HG02623 (cell line): Measurements from ENCODE around the gene TEAD1.

ENCODE experiments used
- ATAC-seq: cut with Tn5 transposase; IDR thresholded peaks from one replicate; pipeline ENCODE4 v1.9.1; 2021; ENCODE audit warnings: moderate library complexity; ENCODE audit not compliant: unreplicated experiment

Gene TEAD1

DNA sequence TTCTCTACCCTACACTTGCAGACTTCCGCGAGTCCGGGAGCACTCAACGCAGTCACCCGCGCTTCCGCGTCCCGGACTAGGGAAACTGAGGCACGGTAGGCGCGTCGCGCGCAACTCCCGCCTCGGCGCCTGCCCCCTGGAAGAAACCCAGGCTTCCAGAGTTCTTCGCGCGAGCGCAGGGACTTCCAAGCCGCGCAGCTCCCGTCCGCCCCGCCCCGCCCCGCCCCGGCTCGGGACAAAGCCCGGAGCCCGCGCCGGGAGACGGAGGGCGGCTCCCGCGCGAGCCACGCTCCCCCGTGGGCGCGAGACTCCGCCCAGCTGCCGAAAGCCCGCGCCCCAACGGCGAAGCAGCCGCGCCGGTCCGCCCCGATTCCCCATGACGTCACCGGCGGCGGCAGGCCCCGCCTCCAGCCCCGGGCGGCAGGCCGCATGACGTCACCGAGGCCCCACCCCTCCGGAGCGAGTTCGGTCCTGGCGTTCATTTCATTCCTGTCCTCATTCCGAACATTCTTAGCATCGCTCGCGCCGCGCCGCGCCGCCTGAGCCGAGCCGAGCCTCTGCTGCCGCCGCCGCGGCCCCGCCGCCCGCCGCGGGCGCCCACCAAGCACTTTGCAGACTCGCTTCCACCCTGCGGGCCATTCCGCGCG, at the start of gene TEAD1:
Gene TEAD1 (plus strand): TSS at position 498 of the 647 bp plus-strand sequence.
- peak; percentile 70 for ATAC-seq

DNA sequence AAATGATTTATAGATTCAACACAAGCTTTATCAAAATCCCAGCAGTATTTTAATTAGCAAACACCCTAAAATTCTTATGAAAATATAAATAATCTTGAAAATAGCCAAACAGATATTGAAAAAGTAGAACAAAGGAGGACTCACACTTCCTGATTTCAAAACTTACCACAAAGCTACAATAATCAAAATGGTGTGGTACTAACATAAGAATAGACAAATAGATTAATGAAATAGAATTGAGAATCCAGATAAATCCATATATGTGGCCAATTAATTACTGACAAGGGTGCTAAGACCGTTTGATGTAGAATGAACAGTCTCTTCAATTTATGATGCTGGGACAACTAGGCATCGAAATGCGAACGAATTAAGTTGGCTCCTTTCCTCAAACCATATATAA, 49.6 kb upstream of the TEAD1 start:
- ATAC-seq = no peak

DNA sequence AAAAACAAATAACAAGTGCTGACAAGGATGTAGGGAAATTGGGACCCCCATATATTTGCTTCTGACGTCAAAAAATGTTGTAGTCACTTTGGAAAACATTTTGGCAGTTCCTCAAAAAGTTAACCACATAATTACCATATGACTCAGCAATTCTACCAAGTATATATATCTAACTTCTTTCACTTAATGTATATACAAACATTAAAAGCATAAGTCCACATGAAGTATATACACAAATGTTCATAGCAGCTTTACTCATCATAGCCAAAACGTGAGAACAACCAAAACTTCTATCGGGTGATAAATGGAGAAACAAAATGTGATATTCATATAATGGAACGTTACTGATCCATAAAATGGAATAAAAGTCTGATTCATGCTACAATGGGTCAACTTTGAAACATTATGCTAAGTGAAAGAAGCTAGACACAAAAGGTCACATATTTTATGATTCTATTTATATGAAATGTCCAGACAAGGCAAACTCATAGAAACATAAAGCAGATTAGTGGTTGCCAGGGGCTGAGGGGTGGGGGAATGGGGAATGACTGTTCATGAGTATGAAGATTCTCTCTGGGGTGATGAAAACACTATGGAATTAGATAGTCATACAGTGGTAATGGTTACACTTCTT, 48.7 kb upstream of the TEAD1 start:
- ATAC-seq = no peak

DNA sequence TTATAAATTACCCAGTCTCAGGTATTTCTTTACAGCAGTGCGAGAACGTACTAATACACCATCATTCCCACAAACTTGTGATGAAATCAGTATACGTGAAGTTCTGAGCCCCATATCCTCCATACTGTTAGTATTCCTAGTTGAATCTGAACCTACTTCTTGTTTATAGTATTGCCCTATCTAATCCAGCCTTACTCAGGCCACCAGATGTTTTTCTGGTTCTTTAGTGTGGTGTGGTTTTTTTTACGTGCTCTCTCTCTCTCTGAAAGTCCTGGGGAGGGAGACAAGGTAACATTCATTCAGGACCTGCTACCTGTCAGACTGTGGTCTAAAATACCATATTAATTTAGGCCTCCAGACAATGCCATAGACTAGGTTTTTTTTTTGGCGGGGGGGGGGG, 47.6 kb upstream of the TEAD1 start:
- no peak for ATAC-seq

DNA sequence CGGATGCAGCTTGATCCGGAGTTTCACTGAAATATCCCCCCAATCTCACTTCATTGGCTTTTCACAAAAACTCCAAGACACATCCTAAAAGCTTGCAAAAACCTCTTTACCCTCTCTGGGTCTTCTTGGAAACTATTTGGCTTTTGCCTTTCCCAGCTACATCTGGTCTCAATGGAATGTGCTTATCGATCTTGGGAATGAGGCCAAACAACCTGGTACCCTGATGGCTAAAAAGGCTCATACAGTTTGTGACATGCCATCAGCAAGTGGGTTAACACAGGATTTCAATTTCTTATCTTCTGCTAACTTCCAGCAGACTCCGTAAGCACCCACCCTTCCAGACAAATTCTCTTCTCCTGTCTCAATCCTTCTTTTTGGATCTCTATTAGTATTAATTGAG, 45.9 kb upstream of the TEAD1 start:
- ATAC-seq = no peak

DNA sequence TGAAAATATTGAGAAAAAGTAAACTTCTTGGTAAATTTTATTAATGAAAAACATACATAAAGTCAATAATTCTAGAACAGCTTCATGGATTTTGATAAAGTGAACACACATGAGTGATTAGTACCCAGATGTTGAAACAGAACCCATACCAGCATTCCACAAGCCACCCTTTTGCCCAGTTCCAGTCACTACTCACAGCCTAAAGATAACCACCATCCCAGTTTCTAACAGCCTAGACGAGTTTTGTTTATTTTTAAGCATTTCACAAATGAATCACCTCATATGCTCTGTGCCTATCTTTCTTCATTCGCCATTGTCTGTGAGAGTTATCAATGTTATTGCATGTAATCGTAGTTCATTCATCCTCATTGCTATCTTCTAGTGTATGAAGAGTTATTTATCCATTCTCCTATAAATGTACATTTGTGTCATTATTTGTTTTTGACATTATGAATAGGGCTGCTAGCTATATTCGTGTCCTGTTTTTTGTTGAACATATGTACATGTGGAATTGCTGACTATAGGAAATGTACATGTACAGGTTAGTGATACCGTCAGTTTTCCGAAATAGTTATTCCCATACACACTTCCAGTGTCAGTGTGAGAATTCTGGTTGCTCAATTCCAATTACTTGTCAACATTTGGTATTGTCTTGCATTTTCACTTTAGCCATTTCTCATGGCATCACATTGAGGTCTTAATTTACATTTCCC, 44.5 kb upstream of the TEAD1 start:
- ATAC-seq = no peak

DNA sequence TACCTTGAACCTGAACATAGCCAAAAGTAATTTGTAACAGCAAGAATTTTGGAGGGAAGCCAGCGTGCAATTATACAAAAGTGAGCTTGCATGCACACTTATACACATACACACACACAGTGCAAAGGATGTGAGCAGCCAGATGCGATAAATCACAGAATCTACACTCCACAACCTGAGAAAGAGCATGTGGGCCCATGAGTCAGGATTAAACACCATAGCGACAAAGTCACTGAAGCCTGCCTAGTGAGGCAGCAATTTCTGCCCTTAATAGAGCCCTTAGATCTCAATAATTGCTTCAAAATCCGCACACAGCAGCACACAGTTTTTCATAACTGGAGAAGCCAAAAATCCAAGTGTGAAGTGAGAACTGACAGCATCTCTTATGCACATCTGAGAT, 42.6 kb upstream of the TEAD1 start:
- ATAC-seq = no peak

DNA sequence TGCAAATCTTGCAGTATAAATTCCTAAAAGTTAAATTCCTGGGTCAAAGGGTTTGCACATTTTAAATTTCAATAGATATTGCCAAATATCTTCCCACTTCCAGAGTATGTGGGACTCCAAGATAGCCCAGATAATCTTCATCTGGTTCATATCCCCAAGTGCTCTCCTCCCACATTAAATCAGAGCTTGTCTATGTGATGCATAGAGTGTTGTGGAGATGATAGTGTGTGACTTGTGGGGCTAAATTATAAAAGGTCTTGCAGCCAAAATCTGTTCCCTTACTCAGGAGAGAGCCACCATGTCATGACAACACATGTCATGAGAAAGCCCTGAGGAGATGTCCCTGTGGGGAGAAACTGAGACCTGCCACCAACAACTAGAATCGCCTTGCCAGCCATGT, 39.9 kb upstream of the TEAD1 start:
- ATAC-seq = no peak

DNA sequence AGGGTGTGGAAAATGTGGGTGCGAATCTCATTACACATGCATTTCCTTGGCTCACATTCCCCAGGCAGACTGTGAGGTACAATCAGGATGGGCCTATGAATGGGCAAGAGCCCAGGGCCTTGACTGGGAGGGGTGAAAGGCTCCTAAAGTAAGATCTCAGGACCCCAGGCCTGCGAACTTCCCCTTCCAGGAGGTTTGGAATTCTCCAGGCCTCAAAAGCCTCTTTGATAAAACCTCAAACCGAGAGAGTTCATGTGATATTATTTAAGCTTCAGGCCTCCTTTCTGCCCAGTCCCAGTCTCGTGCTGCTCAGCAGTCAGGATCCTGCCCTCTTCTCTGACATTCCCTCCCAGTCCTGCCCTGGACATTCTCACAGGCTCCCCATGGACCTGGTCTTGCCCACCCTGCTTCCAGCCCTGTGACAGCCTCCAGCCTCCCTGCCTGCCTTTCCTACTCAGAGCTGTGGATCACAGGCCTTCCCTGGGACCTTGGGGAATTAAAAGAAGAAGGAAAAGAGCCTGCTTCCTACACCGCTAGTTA, 37.3 kb upstream of the TEAD1 start:
- no peak for ATAC-seq

DNA sequence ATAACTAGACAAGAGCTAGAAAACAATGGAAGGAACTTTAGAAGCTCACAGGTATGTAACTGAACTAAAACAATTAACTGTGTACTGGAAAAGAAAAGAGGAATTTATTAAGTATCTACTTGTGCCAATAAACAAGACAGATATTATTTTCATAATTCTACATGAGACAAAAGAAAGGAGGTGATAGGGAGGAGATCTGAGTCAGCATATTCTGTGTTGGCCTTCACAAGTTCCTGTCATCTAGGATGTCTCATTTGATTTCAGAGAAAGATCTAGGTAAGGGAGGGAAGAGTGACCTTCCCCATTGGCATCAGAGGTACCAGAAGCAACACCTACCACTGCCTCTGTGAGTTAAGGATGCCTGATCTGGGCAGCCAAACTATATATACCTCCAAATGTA, 34.8 kb upstream of the TEAD1 start:
- no peak for ATAC-seq

DNA sequence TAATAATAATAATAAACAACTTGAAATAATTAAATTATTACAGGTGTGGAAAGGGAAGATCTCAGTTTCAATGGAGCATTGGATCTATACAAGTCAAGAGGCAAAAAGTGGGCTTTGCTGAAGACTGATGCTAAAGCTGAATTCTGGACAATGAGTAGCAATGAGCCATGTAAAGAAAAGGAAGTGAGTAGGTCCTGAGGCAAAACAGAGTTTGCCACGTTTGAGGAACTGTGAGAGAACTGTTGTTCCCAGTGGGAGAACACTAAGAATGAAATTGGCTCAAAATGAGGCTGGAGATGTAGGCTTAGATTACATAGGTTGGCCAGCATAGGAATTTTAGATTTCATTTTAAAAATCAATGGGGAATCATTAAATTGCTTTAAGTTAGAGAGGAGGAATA, 33.9 kb upstream of the TEAD1 start:
- no peak for ATAC-seq

DNA sequence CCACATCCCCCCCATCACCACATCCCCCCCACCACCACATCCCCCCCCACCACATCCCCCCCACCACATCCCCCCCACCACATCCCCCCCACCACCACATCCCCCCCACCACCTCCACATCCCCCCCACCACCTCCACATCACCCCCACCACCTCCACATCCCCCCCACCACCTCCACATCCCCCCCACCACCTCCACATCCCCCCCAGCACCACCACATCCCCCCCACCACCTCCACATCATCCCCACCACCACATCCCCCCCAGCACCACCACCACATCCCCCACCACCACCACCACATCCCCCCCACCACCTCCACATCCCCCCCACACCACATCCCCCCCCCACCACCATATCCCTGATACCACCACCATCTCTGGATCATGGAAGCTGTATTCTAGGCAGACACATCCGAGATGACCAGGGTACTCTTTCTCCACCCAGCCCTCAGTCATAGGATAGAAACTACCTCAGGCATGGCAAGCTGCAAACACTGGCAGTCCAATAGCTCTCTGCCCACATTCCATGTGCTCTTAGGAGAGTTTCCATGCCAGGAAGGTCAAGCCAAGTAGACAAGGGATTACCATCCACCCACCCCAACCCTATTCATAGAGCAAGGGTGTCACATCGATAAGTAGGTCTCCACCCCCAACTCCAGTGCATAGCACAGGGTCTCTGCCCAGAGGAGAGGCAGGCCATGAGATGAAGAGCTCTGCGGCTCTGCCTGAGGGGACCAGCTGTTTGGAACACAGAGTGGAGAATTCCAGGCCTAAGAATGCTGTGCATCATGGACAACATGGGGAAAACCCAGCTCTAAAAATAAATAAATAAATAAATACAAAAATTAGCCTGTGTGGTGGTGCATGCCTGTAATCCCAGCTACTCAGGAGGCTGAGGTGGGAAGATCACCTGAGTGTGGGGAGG, 33.0 kb upstream of the TEAD1 start:
- no peak for ATAC-seq

DNA sequence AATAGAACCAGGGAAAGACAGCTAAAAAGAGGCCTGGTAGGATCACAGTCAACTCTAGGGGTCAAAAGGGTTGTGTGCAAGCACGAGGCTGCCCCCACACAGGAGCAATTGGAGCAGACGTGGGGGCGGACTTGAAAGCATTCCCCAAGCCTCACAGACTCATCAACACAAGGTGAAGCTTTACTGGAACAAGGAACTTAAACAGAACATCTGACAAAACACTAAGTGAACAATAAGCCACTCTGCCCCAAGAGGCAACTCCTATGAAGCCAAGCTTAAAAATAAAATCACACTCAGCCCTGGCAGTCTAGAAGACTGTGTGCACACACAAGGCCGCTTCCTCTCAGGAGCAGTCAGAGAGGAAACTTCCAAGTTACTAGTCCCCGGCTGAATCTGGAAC, 32.2 kb upstream of the TEAD1 start:
- ATAC-seq = no peak

DNA sequence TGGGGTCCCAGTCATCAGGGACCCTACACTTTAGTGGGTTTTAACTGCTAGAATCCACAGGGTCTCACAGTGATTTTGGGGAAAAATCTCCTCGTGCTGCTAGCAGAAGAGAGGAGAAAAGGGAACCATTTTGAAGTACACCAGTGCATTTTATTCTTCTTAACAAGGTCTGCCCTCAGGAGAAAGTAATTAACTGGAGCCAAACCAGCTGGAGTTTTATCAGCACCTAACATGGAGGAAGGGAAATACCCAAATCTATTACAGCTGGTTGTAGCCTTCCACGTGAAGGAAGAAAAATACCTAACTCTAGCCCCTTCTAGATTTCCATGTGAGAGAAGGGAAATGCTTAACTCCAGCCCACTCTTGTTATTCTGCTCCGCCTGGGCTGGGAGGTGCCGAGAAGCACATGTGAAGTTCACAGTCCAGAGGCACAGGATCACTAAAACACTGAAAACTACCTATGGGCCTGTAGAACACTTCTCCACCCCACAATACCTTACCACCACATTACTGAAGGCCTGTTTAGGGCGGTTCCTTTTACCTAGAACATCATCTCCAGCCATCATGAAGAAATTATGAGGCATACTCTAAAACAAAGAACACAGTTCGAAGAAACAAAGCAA, 31.3 kb upstream of the TEAD1 start:
- no peak for ATAC-seq

DNA sequence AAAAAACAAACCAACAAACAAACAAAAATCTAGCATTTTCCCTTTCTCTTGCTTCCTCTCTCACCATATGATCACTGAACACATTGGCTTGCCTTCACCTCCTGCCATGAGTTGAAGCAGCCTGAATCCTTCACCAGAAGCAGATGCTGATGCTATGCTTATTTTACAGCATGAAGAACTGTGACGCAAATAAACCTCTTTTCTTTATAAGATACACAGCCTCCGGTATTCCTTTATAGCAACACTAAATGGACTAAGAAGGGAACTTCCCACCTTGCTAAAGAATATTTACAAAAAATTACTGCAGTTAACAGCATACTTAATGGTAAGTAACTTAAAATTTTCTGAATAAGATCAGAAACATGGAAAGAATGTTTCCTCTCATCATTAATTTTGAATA, 27.7 kb upstream of the TEAD1 start:
- no peak for ATAC-seq

DNA sequence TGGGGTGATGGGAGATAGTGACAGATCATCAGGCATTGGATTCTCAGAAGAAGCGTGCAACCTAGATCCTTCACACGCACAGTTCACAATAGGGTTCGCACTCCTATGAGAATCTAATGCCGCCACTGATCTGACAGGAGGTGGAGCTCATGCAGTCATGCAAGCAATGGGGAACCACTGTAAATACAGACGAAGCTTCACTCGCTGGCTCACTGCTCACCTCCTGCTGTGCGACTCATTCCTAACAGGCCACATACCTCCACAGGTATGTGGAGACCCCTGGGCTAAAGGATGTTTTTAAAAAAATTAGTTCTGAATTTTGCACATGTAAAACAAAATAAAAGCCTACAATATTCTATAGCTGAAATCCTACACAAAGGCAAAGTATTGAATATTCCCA, 20.5 kb upstream of the TEAD1 start:
- no peak for ATAC-seq

DNA sequence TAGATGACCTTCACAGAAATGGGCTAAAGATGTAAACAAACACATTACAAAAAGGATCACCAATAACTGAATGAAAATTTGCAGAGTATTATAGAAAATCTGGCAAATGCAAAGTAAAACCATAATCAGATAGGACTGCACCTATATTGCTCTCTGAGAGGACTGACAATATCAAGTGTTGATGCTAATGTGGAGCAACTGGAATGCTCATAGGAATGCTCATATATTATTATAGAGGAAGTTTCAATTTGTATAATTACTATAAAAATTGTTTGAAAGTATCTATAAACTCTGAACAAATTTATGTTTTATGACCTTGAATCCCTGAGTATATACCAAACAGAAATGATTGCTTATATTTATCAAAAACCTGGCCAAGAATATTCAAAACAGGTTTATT, 18.4 kb upstream of the TEAD1 start:
- ATAC-seq = no peak

DNA sequence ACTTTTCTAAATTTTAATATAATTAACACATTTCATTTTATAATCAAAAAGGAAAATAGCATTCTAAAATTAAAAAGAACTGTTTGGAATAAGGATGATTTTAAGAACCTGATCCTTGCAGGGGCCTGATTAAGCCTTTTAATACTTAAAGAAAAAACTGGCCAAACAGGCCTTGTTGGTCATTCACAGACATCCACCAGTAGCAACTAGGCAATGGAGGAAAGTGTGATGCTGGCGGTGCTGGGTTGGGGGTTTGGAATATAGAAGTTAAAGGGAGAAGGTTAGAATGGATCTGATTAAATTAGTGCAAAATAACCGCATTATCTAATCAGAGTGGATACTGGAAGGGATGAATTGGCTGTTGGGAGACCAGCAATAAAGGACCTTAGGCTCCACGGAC, 16.9 kb upstream of the TEAD1 start:
- ATAC-seq = no peak

DNA sequence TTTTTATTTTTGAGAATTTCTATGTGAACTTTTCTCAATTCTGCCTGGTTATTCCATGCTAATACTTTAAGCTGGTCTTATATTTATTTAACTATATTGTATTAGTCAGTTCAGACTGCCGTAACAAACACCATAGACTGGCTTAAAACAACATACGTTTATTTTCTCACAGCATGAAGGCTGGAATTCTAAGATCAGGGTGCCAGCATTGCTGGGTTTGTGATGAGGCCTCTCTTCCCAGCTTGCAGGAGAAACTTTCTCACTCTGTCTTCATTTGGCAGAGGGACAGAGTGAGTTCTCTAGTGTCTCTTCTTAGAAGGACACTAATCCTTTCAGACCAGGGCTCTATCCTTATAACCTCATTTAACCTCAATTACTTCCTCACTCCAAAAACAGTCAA, 16.2 kb upstream of the TEAD1 start:
- ATAC-seq = no peak

DNA sequence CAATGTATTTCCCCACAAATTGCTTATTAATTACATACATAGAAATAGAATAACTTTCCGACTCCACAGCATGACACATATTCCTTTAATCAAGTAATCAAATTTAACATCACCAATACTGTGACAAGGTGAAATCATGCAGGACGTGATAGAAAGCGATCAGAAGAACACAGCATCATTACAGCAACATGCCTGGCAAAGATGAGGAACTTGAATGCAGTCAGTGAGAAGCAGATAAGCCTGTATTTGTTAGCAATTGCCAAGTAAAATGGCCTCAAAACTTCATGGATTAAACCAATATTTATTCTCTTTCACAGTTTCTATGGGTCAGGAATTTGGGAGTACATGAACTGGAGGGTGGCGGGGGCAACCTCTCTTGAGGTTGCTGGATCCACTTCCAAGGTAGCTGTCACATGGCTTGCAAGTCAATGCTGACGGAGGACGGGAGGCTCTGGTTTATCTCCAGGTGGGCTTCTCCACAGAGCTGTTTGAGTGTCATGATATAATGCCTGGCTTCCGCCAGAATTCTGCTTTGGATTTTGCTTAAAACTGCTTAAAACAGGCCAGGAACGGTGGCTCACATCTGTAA, 12.0 kb upstream of the TEAD1 start:
- ATAC-seq = no peak
